ENCODE data around the gene PRSS2.

- no peak for TF ChIP-seq POLR2AphosphoS5 (IDR thresholded peaks at IDR 0.05; ENCODE audit: insufficient read depth in 1 of 2, low read depth in 1 of 2)
- TF ChIP-seq POLR2A (IDR thresholded peaks at IDR 0.05): no peak
Measured at GRCh38 chr7:142798451-142799436, 28.0 kb downstream of the PRSS2 start.

Measured in vagina (tissue), 2 donors.